HepG2 (cell line): ENCODE measurements around the gene UMOD.

Experiments used
- MXI1 ChIP-seq: IDR thresholded peaks from 3 replicates; pipeline ENCODE4 v1.6.1; 2012; ENCODE audit warnings: low read depth, low read length, inconsistent platforms, borderline replicate concordance
- POLR2A ChIP-seq, 2 experiments: IDR thresholded peaks; 2 replicates each; pipeline ENCODE4 v1.6.1; 2011; ENCODE audit warnings: low read depth in 2 of 2, low read length in 2 of 2, mild to moderate bottlenecking in 1 of 2, moderate library complexity in 1 of 2; ENCODE audit not compliant: insufficient read depth in 1 of 2
- POLR2AphosphoS5 ChIP-seq: IDR thresholded peaks from 2 replicates; pipeline ENCODE4 v1.6.1; 2012; ENCODE audit warnings: low read depth, low read length
- RFX5 ChIP-seq: IDR thresholded peaks from 2 replicates; pipeline ENCODE4 v1.6.1; 2011; ENCODE audit warnings: low read depth, low read length, improper control_type of control experiment
- SP1 ChIP-seq, 2 experiments: fragments of 450-650 bp in 1 of 2; sonication (generic) in 1 of 2; formaldehyde crosslinking in 1 of 2; IDR thresholded peaks; 2 replicates each; pipeline versions ENCODE4 v1.4.0 to v1.6.1; 2016 to 2020; ENCODE audit warnings: missing genetic modification reagents in 1 of 2
- ZBTB8A ChIP-seq: sonication (generic); formaldehyde crosslinking; IDR thresholded peaks from 2 replicates; pipeline ENCODE4 v1.4.0; 2020; ENCODE audit warnings: mild to moderate bottlenecking, low read depth, missing genetic modification reagents, borderline replicate concordance
- ZNF354B ChIP-seq: sonication (generic); formaldehyde crosslinking; IDR thresholded peaks from 2 replicates; pipeline ENCODE4 v1.8.0; 2022; ENCODE audit warnings: mild to moderate bottlenecking, missing genetic modification reagents
- ZNF7 ChIP-seq: IDR thresholded peaks from 2 replicates; pipeline ENCODE4 v1.6.1; 2016; ENCODE audit warnings: missing biosample characterization, missing genetic modification reagents
- TF ChIP-seq, protein P1 (sequence below): fragments of 450-650 bp; IDR thresholded peaks from 2 replicates; pipeline ENCODE4 v1.6.1; 2016

DNA sequence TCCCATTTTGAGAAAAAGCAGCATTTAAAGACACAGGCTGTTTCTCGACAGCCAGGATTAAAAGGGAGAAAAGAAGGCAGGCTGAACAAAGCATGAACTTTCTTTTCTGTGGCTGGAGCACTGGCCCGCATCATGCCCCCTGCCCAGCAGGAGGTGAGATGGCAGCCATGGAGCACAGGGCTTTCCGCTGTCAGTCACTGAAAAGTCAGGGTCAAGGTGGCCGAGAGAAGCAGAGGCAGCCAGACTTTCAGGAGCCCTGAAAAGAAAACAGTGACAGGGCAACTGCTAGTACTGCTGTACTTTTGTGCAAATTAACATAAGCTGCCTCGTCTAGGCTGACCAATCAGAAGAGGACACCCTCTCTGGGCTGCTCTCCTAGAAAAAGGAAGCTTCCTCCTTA is 19.4 kb downstream of the UMOD start:
- TF ChIP-seq RFX5 (no peak), POLR2A (IDR thresholded peaks at IDR 0.05; ENCODE audit: insufficient read depth in 1 of 2, low read depth in 2 of 2, low read length in 2 of 2) (no peak), ZNF354B (no peak), MXI1 (no peak), ZNF7 (CRISPR knock-in tag) (no peak), ZBTB8A (CRISPR knock-in tag) (no peak), SP1 (IDR thresholded peaks at IDR 0.05) (no peak), SP1 (CRISPR knock-in tag; IDR thresholded peaks at IDR 0.05) (no peak), POLR2AphosphoS5 (no peak)
- TF ChIP-seq, protein P1, sequence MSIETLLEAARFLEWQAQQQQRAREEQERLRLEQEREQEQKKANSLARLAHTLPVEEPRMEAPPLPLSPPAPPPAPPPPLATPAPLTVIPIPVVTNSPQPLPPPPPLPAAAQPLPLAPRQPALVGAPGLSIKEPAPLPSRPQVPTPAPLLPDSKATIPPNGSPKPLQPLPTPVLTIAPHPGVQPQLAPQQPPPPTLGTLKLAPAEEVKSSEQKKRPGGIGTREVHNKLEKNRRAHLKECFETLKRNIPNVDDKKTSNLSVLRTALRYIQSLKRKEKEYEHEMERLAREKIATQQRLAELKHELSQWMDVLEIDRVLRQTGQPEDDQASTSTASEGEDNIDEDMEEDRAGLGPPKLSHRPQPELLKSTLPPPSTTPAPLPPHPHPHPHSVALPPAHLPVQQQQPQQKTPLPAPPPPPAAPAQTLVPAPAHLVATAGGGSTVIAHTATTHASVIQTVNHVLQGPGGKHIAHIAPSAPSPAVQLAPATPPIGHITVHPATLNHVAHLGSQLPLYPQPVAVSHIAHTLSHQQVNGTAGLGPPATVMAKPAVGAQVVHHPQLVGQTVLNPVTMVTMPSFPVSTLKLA: no peak
